Measurements from ENCODE around the gene SH3GL1. TPM values are rescaled to one million over a fixed set of nuclear protein-coding genes. Genes with fewer than 3 reads are reported as not detected.
A peak's percentile ranks its signal among the peaks of the same experiment; 100 is the strongest.

The SH3GL1 gene
- total and polyA plus RNA-seq, 12 donors = 20.9 to 112 (median 87.4) TPM

DNA sequence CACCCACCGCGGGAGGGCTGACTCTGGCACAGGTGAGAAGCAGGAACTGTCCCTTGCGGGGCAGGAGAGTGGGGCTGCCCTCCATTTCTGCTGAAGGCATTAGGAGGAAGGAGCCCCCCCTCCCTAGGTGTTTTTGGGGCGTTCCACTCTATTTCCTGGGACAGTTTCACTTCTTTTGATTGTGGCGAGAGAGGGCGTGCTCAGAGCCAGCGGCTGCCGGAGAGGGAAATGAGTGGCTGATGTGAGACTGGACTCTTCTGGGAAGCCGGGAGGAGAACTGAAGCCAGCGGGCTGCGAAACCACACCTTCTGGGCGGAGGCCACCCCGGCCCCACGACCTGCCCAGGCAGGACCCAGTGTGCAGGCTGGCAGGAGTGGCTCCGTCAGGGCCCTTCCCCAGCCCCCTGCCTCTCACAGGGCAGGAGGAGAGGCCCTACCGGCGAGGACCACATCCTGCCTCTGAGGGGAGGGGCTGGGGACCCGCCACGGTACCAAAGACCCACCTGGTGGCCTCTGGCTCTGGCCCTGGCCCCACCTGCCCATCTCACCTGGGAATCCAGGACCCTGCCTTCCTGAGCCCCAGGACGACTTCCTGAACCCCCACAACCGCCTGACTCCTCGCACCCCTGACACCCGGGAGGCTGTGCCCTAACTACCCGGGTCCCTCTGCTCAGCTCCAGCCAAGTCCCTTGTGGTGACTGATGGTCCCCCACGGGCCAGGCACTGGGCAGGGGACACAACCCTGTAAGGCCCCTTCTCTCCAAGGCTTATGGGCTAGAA lies 31.0 kb downstream of the SH3GL1 start:
- intact Hi-C loops (cut with DNase I) = no loop called here
- peaks cover 61 to 68% of the 10 kb centered on the region in 2 donors for H3K4me1 ChIP-seq (replicated peaks in 1 of 2)
- H3K36me3 ChIP-seq (replicated peaks in 1 of 2) = peaks cover 0 to 28% of the 10 kb centered on the region in 2 donors
- 50 to 59% (median 56%) methylated on average over 13 to 25 of the region's 25 CpGs for WGBS, 4 donors
- peak overlapping the region in 4 of 5 donors; percentile 4 to 96 (median 72) for H3K27ac ChIP-seq
- H3K4me3 ChIP-seq = peak overlapping the region in 1 of 4 donors; percentile 22
- H3K27me3 ChIP-seq = no peaks in the 10 kb centered on the region
- no peaks in the 10 kb centered on the region for H3K9me3 ChIP-seq (replicated peaks in 1 of 3)
- peak in 3 of 7 donors; percentile 37 to 56 (median 50) for DNase-seq
- TF ChIP-seq POLR2A (IDR thresholded peaks at IDR 0.05) (no peak), CTCF (IDR thresholded peaks at IDR 0.05) (no peak)

GRCh38 chr19:4368128-4368820 lies 32.1 kb downstream of the SH3GL1 start:
- DNase-seq = peak in 3 of 7 donors; percentile 23 to 63 (median 49)
- H3K27ac ChIP-seq = peak overlapping the region in 3 of 5 donors; percentile 17 to 96 (median 55)
- no peaks in the 10 kb centered on the region for H3K27me3 ChIP-seq
- H3K36me3 ChIP-seq (replicated peaks in 1 of 2) = peaks cover 0 to 38% of the 10 kb centered on the region in 2 donors
- no peak overlapping the region for H3K4me3 ChIP-seq
- H3K4me1 ChIP-seq (replicated peaks in 1 of 2) = peaks cover 50 to 57% of the 10 kb centered on the region in 2 donors
- 35 to 70% (median 52%) methylated on average over 4 to 19 of the region's 19 CpGs for WGBS, 4 donors
- TF ChIP-seq POLR2A (IDR thresholded peaks at IDR 0.05) (no peak), CTCF (IDR thresholded peaks at IDR 0.05) (no peak)
- intact Hi-C loops (cut with DNase I) = no loop called here
- H3K9me3 ChIP-seq (replicated peaks in 1 of 3) = no peaks in the 10 kb centered on the region

- H3K27me3 ChIP-seq = no peaks in the 10 kb centered on the region
- TF ChIP-seq CTCF (IDR thresholded peaks at IDR 0.05) = no peak
- no peak for TF ChIP-seq POLR2A (IDR thresholded peaks at IDR 0.05)
- peaks cover 0 to 43% of the 10 kb centered on the region in 2 donors for H3K36me3 ChIP-seq (replicated peaks in 1 of 2)
- H3K4me3 ChIP-seq = no peak overlapping the region
- peak in 1 of 7 donors; percentile 27 for DNase-seq
- H3K27ac ChIP-seq = peak overlapping the region in 3 of 5 donors; percentile 17 to 96 (median 55)
- H3K4me1 ChIP-seq (replicated peaks in 1 of 2) = peaks cover 45 to 52% of the 10 kb centered on the region in 2 donors
- intact Hi-C loops (cut with DNase I) = no loop called here
- no peaks in the 10 kb centered on the region for H3K9me3 ChIP-seq (replicated peaks in 1 of 3)
- WGBS, 4 donors = 71 to 98% (median 83%) methylated on average over 6 to 13 of the region's 13 CpGs
Observed at GRCh38 chr19:4367781-4368127, 32.6 kb downstream of the SH3GL1 start.

- Histone ChIP-seq H3K9me3 (replicated peaks in 1 of 3) (no peaks in the 10 kb centered on the region), H3K4me1 (replicated peaks in 1 of 2) (peaks cover 41 to 48% of the 10 kb centered on the region in 2 donors), H3K27ac (no peak overlapping the region), H3K27me3 (no peaks in the 10 kb centered on the region), H3K4me3 (no peak overlapping the region), H3K36me3 (replicated peaks in 1 of 2) (peaks cover 0 to 47% of the 10 kb centered on the region in 2 donors)
- DNase-seq = peak in 1 of 7 donors; percentile 38
- TF ChIP-seq CTCF (IDR thresholded peaks at IDR 0.05) (no peak), POLR2A (IDR thresholded peaks at IDR 0.05) (no peak)
- 87 to 93% (median 89%) methylated on average over 8 to 10 of the region's 10 CpGs for WGBS, 4 donors
- intact Hi-C loops (cut with DNase I) = no loop called here
Observed at GRCh38 chr19:4367336-4367723, 33.0 kb downstream of the SH3GL1 start.
